HG03135 (cell line): Measurements from ENCODE around the gene GTPBP10.

ENCODE experiments used
- ATAC-seq: cut with Tn5 transposase; IDR thresholded peaks from one replicate; pipeline ENCODE4 v1.9.1; 2021; ENCODE audit warnings: mild to moderate bottlenecking, moderate library complexity; ENCODE audit not compliant: unreplicated experiment

GTPBP10 gene

GRCh38 chr7:90351987-90352386, 5.5 kb downstream of the GTPBP10 start:
- no peak for ATAC-seq

DNA sequence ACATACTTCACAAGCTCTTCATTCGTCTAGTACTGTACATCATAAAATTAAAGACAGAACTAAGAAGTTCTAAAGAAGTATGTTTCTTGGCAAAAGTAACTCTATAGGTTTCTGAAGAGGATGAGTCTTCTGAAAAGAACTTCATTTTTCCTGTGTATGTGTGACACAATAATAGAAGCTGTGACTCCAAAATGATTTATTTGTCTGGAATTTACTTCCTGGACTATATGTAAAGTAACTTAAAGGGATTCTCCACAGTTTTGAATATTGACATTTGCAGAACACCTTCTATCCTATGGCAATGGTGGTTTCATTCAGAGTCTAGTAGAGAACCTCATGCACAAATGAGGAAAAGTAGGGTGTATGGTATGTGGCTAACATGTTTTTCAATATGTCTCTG, 36.9 kb downstream of the GTPBP10 start:
- no peak for ATAC-seq

- ATAC-seq, result no peak
These were observed 37.3 kb downstream of the GTPBP10 start for GRCh38 chr7:90383861-90384260.

DNA sequence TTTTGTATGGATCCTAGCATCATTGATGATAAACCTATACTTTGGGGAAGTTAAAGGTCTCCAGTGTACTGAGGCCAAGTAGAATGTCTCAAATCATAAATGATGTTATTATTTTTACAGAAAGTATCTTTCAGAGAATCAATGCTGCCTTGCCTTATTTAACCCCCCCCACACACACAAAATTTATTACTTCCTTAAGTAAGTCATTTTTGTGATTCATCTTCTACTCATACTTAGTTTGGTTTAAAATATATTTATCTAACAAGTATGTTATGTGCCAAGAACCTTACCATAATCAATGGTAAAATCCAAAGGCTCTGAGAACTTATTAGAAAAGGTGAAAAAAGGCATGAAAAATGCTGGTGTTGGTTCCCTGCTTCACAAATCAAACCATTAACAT, 37.9 kb downstream of the GTPBP10 start:
- no peak for ATAC-seq

DNA sequence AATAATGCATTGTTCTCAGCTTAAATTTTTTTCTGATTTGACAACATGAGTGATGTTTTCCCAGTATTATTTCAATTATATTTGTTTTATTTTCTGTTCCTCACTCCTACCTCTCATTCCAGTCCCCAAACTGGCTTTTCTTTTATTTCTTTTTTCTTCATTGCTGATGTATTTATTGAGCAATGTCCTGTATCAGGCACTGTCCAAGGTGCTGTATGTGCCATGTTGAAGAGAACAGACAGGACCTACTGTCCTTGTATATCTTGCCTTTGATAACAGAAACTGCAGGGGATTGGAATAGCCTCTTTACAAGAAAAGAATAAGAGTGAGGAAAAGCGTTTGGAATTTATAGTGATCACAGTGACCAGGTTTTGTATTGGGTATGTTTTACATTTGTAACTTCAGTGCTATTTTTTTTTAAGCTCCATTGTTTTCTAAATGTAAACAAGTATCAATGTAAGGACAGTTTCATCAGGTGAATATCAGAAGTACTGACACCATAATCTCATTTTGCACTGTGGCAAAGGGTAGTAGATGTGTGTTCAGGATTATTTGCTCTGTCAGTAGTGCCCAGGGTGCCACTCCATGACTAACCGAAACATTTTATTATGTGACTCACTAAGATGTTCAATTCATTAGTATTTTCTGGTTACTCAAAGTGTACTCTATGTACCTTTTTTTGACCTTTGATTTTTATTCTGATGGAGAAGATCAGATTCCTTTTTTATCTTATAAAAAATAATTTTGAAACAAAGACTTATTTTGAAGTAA, 41.1 kb downstream of the GTPBP10 start:
- no peak for ATAC-seq

DNA sequence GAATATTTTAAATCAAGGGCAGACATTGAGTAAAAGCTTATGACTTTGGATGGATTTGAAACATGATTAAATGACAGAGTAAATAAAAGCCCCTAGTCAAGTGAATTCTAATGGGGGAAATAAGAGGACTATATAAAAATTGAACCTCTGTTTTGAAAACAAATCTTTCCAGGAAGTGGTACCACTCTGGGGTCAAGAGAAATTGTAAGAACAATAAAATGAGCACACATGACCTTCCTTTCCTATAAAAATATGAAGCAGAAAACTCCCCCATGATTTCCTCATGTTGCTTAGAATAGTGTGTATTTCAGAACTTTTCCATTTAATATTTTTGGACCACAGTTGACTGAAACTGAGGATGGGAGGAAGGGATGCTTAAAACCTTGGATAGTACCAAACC, 44.4 kb downstream of the GTPBP10 start:
- ATAC-seq, result no peak

DNA sequence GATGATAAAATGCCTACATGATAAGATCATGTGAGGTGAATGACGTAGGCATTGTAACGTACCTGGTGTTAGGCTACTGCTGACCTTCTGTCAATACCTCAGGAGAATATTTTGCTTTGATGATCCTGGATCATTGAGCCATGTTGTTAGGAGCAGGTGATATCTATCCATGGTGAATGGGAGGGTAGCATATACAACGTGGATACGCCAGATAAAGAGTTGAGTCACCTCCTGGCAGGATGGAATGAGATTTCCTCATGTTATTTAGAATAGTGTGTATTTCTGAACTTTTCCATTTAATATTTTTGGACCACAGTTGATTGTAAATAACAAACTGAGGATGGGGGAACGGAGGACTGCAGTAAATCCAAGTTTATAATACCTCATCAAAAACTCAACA, 45.0 kb downstream of the GTPBP10 start:
- ATAC-seq, result no peak

- ATAC-seq, result no peak
These were observed 49.9 kb downstream of the GTPBP10 start for GRCh38 chr7:90396420-90396819.

- no peak for ATAC-seq
These were observed 55.5 kb downstream of the GTPBP10 start for GRCh38 chr7:90401989-90402388.

- no peak for ATAC-seq
These were observed 56.3 kb downstream of the GTPBP10 start for GRCh38 chr7:90402785-90403173.

DNA sequence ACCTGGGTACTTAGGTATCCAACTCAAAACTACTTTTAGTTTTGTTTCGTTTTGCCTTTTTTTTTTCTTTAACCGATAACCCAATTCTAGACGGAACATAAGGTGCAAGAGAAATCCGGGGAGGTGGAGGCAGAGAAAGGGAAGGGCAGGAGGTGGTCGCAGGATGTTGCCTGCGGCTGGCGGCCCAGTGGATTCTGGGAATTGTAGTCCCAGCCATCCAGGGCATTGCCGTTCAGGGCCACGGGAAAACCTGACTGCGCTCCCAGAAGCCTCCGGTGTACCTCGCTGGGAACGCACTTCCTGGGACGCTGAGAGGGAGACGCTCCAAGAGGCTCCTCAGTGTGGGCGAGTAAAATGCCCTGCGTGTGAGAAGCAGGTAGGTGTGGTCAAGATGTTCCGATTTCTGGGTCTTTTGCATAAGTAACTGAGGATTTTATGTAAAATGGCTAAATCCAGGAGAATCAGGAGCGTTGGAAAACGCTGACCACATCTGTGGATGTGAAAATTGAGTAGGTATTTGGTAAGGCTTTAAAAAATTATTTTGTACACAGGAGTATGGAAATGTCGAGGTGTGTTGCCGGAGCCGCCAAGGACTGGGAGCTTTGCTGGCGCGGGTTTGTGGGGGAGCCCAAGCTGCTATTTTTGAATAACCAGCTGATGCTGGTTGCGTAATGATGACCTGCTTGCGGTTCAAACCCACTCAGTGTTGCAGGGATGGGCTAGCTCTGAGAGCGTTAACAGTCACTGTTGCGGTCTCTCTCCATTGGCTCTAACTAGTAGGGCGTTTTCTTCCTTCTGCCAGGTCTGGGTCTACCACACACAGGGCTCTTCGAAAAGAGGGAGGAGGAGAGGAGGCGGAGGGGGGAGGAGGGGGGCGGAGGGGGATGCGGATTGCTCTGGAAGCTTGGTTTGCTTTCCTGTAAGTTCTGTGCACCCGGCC, 56.9 kb downstream of the GTPBP10 start, which contains the start of gene CLDN12:
CLDN12 (plus strand) TSS at position 288 of the 940 bp plus-strand sequence. CDS start 9,216 bp downstream, outside the sequence.
- ATAC-seq, result peak; percentile 97

- ATAC-seq, result no peak
These were observed 58.3 kb downstream of the GTPBP10 start for GRCh38 chr7:90404777-90405176.

- ATAC-seq, result no peak
These were observed 60.9 kb downstream of the GTPBP10 start for GRCh38 chr7:90407484-90407821.

DNA sequence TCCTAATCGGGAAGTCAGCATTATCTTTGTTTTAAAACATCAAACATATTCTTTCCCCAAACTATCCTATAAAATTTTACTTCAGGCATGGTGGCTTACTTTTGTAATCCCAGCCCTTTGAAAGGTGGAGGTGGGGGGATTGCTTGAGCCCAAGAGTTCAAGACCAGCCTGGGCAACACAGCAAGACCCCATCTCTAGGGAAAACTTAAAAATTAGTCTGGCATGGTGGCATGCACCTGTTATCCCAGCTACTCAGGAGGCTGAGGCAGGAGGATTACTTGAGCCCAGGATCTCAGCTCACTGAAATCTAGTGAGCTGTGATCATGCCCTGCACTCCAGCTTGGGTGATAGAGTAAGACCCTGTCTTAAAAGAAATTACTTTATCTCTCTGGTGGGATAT, 61.6 kb downstream of the GTPBP10 start:
- ATAC-seq, result no peak

- ATAC-seq, result no peak
These were observed 63.2 kb downstream of the GTPBP10 start for GRCh38 chr7:90409667-90410066.

- no peak for ATAC-seq
These were observed 65.0 kb downstream of the GTPBP10 start for GRCh38 chr7:90411510-90411909.

- no peak for ATAC-seq
These were observed 66.1 kb downstream of the GTPBP10 start for GRCh38 chr7:90412458-90413184.

- ATAC-seq, result no peak
These were observed 66.6 kb downstream of the GTPBP10 start for GRCh38 chr7:90413185-90413528.

DNA sequence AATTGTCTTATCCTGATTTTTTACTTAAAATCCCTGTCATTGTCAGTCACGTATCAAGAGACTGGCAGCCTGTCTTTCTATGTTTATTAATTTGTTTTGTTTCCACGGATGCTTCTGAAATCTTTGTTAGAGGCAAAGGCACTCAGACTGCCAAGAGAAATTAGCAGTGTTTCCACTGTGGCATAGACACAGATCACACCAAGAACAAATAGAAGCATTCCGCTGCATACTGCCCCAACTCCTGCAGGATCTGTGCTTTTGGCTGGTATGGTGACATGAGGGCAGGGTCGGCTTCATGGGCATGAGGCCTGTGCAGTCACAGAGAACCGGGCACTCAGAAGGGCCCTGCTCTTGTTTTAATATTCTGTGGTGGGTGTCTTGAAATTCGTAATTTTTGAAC, 75.1 kb downstream of the GTPBP10 start:
- ATAC-seq, result no peak

DNA sequence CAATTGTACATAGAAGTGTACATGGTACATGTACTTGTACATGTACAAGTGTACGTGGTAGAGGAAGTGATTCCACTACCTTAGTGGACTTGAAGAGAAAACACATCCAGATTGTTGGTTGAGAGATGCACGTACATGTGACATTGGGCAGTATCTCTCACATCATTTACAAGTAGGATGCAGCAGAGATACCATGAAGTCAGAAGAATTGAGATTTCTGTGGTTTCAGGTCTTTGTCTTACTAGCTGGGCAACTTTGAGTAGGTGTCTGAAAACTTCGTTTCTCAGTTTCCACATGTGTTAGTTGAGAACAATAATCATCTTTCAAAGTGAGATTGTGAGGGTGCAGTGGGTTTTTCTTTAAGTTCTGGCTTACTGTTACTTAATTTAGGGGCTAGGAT, 78.2 kb downstream of the GTPBP10 start:
- ATAC-seq, result peak; percentile 60

GRCh38 chr7:90425376-90425775, 78.9 kb downstream of the GTPBP10 start:
- ATAC-seq, result no peak
